ENCODE results near the gene SPRN. TPM values are rescaled to one million over a fixed set of nuclear protein-coding genes. Genes with fewer than 3 reads are reported as not detected.

SPRN gene
- total and polyA plus RNA-seq, 2 of the 4 experiments (the other 2 are of a cell fraction) = 0.36 to 2.3 TPM

DNA sequence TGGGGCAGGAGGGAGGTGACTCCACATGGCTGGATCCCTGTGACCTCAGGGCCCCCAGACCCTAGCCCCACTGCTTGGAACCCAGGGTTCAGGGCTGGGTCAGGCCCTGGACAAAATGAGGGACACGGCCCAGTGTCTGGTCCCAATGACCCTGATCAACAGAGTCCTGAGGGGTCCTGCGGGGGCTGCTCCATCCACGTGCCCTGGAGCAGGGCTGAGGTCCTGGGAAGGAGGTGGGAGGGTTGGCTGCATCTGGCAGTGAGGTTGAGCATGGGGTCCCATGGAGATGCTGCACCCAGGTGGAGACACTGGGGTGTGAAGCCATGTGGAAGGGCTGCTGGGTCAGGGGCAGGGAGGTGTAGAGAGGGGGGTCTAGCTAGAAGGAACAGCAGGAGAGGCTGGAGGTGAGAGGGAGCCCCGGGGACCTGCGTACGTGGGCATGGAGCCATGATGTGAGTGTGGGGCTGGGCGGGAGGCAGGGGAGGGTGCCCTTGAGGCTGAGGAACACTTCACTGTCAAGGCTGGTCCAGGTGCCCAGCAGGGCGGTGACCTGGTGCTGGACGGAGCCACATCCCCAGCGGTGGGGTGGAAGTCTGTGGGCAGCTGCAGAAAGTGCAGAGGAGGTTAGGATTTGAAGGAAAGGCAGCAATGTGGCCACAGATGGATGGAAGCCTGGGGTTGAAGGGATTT is 29.9 kb upstream of the SPRN start:
- dilution Hi-C loops (cut with HindIII; ENCODE audit: low sequenced_read_pairs, unreplicated experiment) = no loop called here
- 63% methylated on average over 3 of the region's 10 CpGs; no CpG with 5 or more reads in 1 of the 2 experiments for WGBS, 2 experiments (ENCODE audit: extremely low coverage in 2 of 2, insufficient read length in 1 of 2)

More for the DNA sequence above, 29.9 kb upstream of the SPRN start:
- Histone ChIP-seq H3K27me3 (ENCODE audit: control insufficient read depth, insufficient read depth, low read length) (no peaks in the 10 kb centered on the region), H3K4ac (ENCODE audit: low read depth, low read length) (no peak overlapping the region), H2BK5ac (ENCODE audit: low read depth, low read length, poor library complexity, severe bottlenecking) (no peak overlapping the region), H3K4me1 (ENCODE audit: control insufficient read depth, insufficient read depth, low read length) (no peaks in the 10 kb centered on the region), H3K79me1 (ENCODE audit: low read depth in 1 of 2, low read length in 2 of 2) (no peaks in the 10 kb centered on the region), H3K9me1 (ENCODE audit: insufficient read depth, low read length) (no peaks in the 10 kb centered on the region), H3K56ac (ENCODE audit: extremely low read depth, insufficient read depth, low read length) (no peak overlapping the region), H3K36me3 (ENCODE audit: control insufficient read depth, insufficient read depth, low read length) (no peaks in the 10 kb centered on the region), H2BK20ac (ENCODE audit: low read depth, low read length) (no peak overlapping the region), H3K9me3 (ENCODE audit: control insufficient read depth, insufficient read depth, low read length) (no peaks in the 10 kb centered on the region), H4K20me1 (ENCODE audit: insufficient read depth, low read length) (no peaks in the 10 kb centered on the region), H3K4me3 (ENCODE audit: insufficient read depth, low read depth, low read length) (no peak overlapping the region), H3K23ac (ENCODE audit: low read depth, low read length) (no peak overlapping the region), H4K8ac (ENCODE audit: low read depth in 2 of 2, low read length in 2 of 2) (no peak overlapping the region), H3K27ac (ENCODE audit: insufficient read depth, low read length) (no peak overlapping the region), H3K4me2 (ENCODE audit: low read depth, low read length) (no peak overlapping the region), H3K14ac (replicated peaks; ENCODE audit: low read depth, low read length) (no peak overlapping the region), H2AK5ac (ENCODE audit: low read depth, low read length) (no peak overlapping the region), H2BK120ac (ENCODE audit: low read depth, low read length) (no peak overlapping the region), H3K18ac (ENCODE audit: low read depth, low read length) (no peak overlapping the region), H3K9ac (ENCODE audit: low read depth, low read length) (no peak overlapping the region), H2AK9ac (replicated peaks; ENCODE audit: low read depth, low read length, poor library complexity) (no peak overlapping the region), H2BK15ac (ENCODE audit: low read depth, low read length) (no peak overlapping the region), H4K5ac (ENCODE audit: low read depth, low read length) (no peak overlapping the region), H2AFZ (replicated peaks; ENCODE audit: low read length, poor library complexity) (no peak overlapping the region), H4K91ac (ENCODE audit: insufficient read depth, low read depth, low read length) (no peak overlapping the region)
- CTCF ChIA-PET = no interaction called here
- intact Hi-C loops (cut with micrococcal nuclease) = no loop called here
- no peak for TF ChIP-seq POLR2A (IDR thresholded peaks at IDR 0.05; ENCODE audit: low read depth, low read length)
- no peak for TF ChIP-seq MAFK (IDR thresholded peaks at IDR 0.05; ENCODE audit: low read depth, low read length)
- no peak for TF ChIP-seq RFX5 (IDR thresholded peaks at IDR 0.05; ENCODE audit: low read depth, low read length)
- TF ChIP-seq MAZ (IDR thresholded peaks at IDR 0.05; ENCODE audit: borderline replicate concordance, low read depth, low read length) = no peak
- no peak for TF ChIP-seq FOS (IDR thresholded peaks at IDR 0.05; ENCODE audit: low read depth, low read length)
- TF ChIP-seq CEBPB (IDR thresholded peaks at IDR 0.05; ENCODE audit: low read depth, low read length) = no peak
- no peak for TF ChIP-seq BHLHE40 (IDR thresholded peaks at IDR 0.05; ENCODE audit: low read depth, low read length)
- TF ChIP-seq CHD1 (IDR thresholded peaks at IDR 0.05; ENCODE audit: low read depth, low read length) = no peak
- TF ChIP-seq RCOR1 (IDR thresholded peaks at IDR 0.05; ENCODE audit: insufficient replicate concordance, low read length) = no peak
- TF ChIP-seq, protein P1, sequence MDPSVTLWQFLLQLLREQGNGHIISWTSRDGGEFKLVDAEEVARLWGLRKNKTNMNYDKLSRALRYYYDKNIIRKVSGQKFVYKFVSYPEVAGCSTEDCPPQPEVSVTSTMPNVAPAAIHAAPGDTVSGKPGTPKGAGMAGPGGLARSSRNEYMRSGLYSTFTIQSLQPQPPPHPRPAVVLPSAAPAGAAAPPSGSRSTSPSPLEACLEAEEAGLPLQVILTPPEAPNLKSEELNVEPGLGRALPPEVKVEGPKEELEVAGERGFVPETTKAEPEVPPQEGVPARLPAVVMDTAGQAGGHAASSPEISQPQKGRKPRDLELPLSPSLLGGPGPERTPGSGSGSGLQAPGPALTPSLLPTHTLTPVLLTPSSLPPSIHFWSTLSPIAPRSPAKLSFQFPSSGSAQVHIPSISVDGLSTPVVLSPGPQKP (IDR thresholded peaks at IDR 0.05; ENCODE audit: borderline replicate concordance, low read depth, low read length) = no peak
- no peak for TF ChIP-seq RAD21 (IDR thresholded peaks at IDR 0.05; ENCODE audit: low read length)
- TF ChIP-seq, protein P2, sequence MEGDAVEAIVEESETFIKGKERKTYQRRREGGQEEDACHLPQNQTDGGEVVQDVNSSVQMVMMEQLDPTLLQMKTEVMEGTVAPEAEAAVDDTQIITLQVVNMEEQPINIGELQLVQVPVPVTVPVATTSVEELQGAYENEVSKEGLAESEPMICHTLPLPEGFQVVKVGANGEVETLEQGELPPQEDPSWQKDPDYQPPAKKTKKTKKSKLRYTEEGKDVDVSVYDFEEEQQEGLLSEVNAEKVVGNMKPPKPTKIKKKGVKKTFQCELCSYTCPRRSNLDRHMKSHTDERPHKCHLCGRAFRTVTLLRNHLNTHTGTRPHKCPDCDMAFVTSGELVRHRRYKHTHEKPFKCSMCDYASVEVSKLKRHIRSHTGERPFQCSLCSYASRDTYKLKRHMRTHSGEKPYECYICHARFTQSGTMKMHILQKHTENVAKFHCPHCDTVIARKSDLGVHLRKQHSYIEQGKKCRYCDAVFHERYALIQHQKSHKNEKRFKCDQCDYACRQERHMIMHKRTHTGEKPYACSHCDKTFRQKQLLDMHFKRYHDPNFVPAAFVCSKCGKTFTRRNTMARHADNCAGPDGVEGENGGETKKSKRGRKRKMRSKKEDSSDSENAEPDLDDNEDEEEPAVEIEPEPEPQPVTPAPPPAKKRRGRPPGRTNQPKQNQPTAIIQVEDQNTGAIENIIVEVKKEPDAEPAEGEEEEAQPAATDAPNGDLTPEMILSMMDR (conservative IDR thresholded peaks at IDR 0.05; ENCODE audit: low read depth, low read length) = no peak
- TF ChIP-seq NFE2L2 (IDR thresholded peaks at IDR 0.05; ENCODE audit: low read depth, low read length) = no peak
- TF ChIP-seq, protein P3, sequence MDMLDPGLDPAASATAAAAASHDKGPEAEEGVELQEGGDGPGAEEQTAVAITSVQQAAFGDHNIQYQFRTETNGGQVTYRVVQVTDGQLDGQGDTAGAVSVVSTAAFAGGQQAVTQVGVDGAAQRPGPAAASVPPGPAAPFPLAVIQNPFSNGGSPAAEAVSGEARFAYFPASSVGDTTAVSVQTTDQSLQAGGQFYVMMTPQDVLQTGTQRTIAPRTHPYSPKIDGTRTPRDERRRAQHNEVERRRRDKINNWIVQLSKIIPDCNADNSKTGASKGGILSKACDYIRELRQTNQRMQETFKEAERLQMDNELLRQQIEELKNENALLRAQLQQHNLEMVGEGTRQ (IDR thresholded peaks at IDR 0.05; ENCODE audit: low read depth, low read length) = no peak
- no peak for TF ChIP-seq MXI1 (IDR thresholded peaks at IDR 0.05; ENCODE audit: borderline replicate concordance, low read depth, low read length)
- TF ChIP-seq SMC3 (IDR thresholded peaks at IDR 0.05; ENCODE audit: low read depth, low read length) = no peak
- no peak for DNase-seq
- BruUV-seq (replicated peaks) = no TSS peak
- POLR2A ChIA-PET (ENCODE audit: unreplicated experiment) = no interaction called here
- in situ Hi-C loops (cut with MboI; ENCODE audit: low sequenced_read_pairs) = no loop called here
- ATAC-seq (ENCODE audit: low read depth) = no peak

Data from IMR-90 (cell line).